Stimulated activated CD4-positive, alpha-beta T cell treated with anti-CD3 and anti-CD28 coated beads, Interleukin-15, amount 100 ng/mL, for 24 hours (primary cell): Measurements from ENCODE around the gene SRRM4.
A peak's percentile ranks its signal among the peaks of the same experiment; 100 is the strongest.
"Not testable (repeated sequence)": the region's sequence is repeated elsewhere in the genome, so short reads cannot be mapped to it uniquely, and the experiment has no call there.

Source experiments
- DNase-seq: peaks from one replicate; pipeline ENCODE4 v3.0.0-alpha.2; 2020

The SRRM4 gene

GRCh38 chr12:119008691-119009221, 27.4 kb downstream of the SRRM4 start:
- DNase-seq, result no peak

GRCh38 chr12:119011231-119011630, 29.9 kb downstream of the SRRM4 start:
- no peak for DNase-seq

- no peak for DNase-seq
Observed at GRCh38 chr12:119012179-119012578, 30.8 kb downstream of the SRRM4 start.

GRCh38 chr12:119013023-119013422, 31.7 kb downstream of the SRRM4 start:
- DNase-seq, result no peak

GRCh38 chr12:119014368-119014767, 33.0 kb downstream of the SRRM4 start:
- no peak for DNase-seq

- DNase-seq, result no peak
Observed at GRCh38 chr12:119016715-119017114, 35.4 kb downstream of the SRRM4 start.

GRCh38 chr12:119019166-119019565, 37.8 kb downstream of the SRRM4 start:
- DNase-seq, result no peak

GRCh38 chr12:119020406-119021360, 39.3 kb downstream of the SRRM4 start:
- DNase-seq, result peak; percentile 27

GRCh38 chr12:119024356-119024755, 43.0 kb downstream of the SRRM4 start:
- DNase-seq, result no peak

GRCh38 chr12:119025786-119026185, 44.4 kb downstream of the SRRM4 start:
- no peak for DNase-seq

GRCh38 chr12:119033332-119033731, 52.0 kb downstream of the SRRM4 start:
- not testable (repeated sequence) for DNase-seq

GRCh38 chr12:119036878-119037825, 55.8 kb downstream of the SRRM4 start:
- DNase-seq, result peak; percentile 30

GRCh38 chr12:119044094-119044493, 62.8 kb downstream of the SRRM4 start:
- no peak for DNase-seq

- no peak for DNase-seq
Observed at GRCh38 chr12:119047641-119048040, 66.3 kb downstream of the SRRM4 start.

GRCh38 chr12:119050663-119051062, 69.3 kb downstream of the SRRM4 start:
- no peak for DNase-seq

- no peak for DNase-seq
Observed at GRCh38 chr12:119051474-119051873, 70.1 kb downstream of the SRRM4 start.

GRCh38 chr12:119052001-119052400, 70.7 kb downstream of the SRRM4 start:
- DNase-seq, result no peak

- no peak for DNase-seq
Observed at GRCh38 chr12:119055977-119056376, 74.6 kb downstream of the SRRM4 start.

GRCh38 chr12:119060847-119061796, 79.8 kb downstream of the SRRM4 start:
- peak; percentile 29 for DNase-seq

- DNase-seq, result no peak
Observed at GRCh38 chr12:119068129-119068856, 87.0 kb downstream of the SRRM4 start.

- DNase-seq, result no peak
Observed at GRCh38 chr12:119069147-119069642, 87.9 kb downstream of the SRRM4 start.
